Sciatic nerve (tissue), 2 donors: ENCODE data around the gene RGS11. TPM values are rescaled to one million over a fixed set of nuclear protein-coding genes. Genes with fewer than 3 reads are reported as not detected.
"Not testable (repeated sequence)": the region's sequence is repeated elsewhere in the genome, so short reads cannot be mapped to it uniquely, and the experiment has no call there.

Experiments used
- ATAC-seq: fragments of 200-7000 bp; cut with Tn5 transposase; one replicate; pipeline ENCODE4 v1.9.1; 2020; ENCODE audit warnings: mild to moderate bottlenecking, moderate library complexity
- DNase-seq: peaks from one replicate; pipeline ENCODE4 v3.0.0-alpha.2; 2020; ENCODE audit warnings: low spot score
- intact Hi-C: fragments of 100-400 bp; cut with DNase I; formaldehyde crosslinking; loops from one replicate; pipeline ENCODE4 v1.14.2; 2022
- total RNA-seq: library from RNA; stranded (reverse); fragmentation: NEBNext Ultra II Directional; extraction: Animal tissue kit (Norgen Biotek cat#: 25700); gene quantifications from one replicate; pipeline ENCODE4 v1.2.1, GENCODE V29; 2021
- donor health status: DM: no; HTN: no; CAD: no.
- donor health status: DM: no; HTN: no; CAD: no.

Gene RGS11
- total RNA-seq, 1 donor from 2014 or later = 48.9 TPM

DNA sequence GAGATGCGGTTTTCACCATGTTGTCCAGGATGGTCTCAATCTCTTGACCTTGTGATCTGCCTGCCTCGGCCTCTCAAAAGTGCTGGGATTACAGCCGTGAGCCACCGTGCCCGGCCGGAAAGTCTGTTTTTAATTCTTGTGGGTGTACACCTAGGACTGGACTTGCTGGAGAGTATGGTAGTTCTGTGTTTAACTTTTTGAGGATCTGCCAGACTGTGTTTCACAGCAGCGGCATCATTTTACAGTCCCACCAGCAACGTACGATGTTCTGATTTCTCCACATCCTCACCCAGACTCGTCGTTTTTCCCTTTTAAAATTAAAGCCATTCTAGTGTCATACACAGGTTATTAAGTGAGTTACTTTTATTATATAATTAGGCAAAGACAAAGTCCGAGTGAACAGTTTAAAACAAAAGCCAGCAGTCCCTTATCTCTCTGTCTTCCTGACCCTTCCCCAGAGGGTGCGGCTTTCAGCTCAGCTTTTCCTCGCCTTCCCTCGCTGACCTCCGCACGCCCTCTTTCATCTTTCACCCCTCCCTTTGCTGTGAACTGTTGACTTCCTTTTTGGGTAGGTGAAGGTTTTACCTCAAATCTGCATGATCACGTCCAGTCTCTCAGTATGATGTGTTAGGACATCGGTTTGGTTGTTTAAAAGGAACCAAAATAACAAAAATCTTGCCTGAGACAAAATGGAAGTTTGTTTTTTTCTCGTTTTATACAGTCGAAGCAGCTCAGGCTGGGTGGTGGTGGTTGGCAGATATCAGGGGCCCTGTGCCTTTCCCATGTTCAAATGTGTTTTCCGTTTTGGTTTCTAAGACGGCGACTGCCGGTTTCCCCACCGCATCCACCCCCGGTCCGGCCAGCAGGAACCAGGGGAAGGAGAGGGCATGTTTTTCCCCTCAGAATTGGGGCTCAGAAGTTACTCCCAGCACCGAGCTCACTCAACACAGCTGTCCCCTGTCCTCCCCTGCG is 23.1 kb downstream of the RGS11 start:
- no peak for DNase-seq
- intact Hi-C loops = no loop called here
- no peak for ATAC-seq

GRCh38 chr16:249431-249830 is 26.3 kb downstream of the RGS11 start:
- intact Hi-C loops = no loop called here
- DNase-seq (no peak), ATAC-seq (no peak)

DNA sequence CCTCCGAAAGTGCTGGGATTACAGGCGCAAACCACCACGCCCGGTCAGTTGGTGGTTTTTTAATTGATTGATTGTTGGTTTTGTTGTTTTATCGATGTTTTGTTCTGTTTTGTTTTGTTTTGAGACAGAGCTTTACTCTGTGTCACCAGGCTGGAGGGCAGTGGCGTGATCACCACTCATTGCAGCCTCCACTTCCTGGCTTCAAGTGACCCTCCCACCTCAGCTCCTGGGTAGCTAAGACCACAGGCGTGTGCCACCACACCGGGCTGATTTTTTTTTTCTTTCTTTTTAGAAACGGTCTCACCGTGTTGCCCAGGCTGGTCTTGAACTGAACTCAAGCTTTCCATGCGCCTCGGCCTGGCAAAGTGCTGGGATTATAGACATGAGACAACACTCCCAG is 28.7 kb downstream of the RGS11 start:
- intact Hi-C loops = no loop called here
- DNase-seq (no peak), ATAC-seq (no peak)

DNA sequence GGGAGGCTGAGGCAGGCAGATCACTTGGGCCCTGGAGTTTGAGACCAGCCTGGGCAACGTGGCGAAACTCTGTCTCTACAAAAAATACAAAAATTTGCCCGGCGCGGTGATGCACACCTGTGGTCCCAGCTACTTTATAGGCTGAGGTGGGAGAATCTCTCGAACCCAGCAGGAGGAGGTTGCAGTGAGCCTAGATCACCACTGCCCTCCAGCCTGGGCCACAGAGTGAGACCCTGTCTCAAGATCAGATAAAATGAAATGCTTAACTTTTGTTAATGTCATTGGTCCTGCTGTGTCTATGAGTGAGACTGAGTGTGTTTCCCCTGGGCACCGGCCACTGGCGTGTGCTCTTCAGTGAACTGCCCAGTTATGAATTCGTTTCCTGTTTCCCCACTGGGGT is 30.6 kb downstream of the RGS11 start:
- intact Hi-C loops = no loop called here
- no peak for DNase-seq
- ATAC-seq = no peak

GRCh38 chr16:243348-243747 is 32.4 kb downstream of the RGS11 start:
- intact Hi-C loops = no loop called here
- no peak for DNase-seq
- ATAC-seq = no peak

GRCh38 chr16:242281-242680 is 33.5 kb downstream of the RGS11 start:
- ATAC-seq = no peak
- intact Hi-C loops = no loop called here
- DNase-seq = no peak

GRCh38 chr16:240559-240958 is 35.2 kb downstream of the RGS11 start:
- no peak for DNase-seq
- no peak for ATAC-seq
- intact Hi-C loops = no loop called here

- intact Hi-C loops = no loop called here
- DNase-seq (no peak), ATAC-seq (peak; percentile 35)
Measured at GRCh38 chr16:239948-240277, 35.8 kb downstream of the RGS11 start.

DNA sequence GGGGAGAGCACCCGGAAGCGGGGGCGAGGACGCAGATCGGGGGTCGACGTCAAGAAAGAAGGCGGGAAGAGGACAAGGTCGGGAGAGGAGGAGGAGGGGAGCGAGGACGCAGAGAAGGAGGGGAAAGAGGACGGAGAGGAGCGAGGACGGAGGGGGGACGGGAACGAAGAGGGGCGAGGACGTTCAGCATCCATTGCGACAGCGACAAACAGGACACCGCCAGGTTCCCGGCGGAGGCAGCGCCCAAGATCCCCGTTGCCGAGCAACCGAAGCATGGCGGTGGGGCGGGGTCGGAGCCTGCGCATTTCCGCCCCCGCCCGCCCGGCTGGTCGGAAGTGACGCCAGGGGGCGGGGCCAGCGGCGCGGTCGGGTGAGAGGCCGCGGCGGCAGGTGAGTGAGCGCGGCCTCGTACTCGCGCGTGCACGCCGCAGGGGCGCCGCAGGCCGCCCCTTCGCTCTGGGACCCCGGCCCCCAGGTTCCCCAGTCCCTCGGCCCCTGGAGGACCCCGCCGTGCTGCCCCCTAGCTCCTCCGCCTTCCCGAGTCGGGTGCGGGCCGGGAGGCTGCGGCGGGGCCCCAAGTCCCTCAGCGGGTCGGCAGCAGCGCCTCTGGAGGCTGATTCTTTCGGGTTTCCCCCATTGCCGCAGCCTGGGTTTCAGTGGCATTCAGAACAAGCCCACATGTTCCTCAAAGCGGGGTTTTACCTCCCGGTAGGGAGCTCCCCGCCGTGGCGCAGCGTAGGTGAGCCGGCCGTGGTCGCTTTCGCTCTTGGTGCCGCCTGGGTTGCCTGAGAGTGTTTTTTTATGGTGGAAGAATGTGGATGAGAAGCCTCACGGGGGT is 41.1 kb downstream of the RGS11 start, which contains the start of gene FAM234A:
Gene FAM234A, plus strand, starts transcription at position 354 of the 838 bp plus-strand sequence. CDS start 19,593 bp downstream, outside the sequence.
- peak; percentile 96 for DNase-seq
- intact Hi-C loops = no loop called here
- ATAC-seq = peak; percentile 97

DNA sequence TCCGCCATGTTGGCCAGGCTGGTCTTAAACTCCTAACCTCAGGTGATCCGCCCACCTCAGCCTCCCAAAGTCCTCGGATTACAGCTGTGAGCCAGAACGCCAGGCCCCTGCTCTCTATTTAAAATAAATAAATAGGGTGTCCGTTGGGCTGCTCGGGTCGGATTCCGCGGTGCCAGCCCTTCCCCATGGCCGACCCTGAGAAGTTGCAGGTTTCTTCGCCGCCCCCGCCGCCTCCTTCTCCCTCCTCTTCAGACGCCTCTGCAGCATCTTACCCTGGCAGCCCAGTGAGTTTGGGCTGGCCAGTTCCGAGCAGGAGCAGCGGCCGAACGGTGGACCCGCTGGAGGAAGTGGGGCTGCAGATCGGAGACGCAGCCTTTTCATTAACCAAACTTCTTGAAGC is 44.8 kb downstream of the RGS11 start:
- intact Hi-C loops = no loop called here
- no peak for ATAC-seq
- no peak for DNase-seq

- intact Hi-C loops, DNase-seq, ATAC-seq: not testable (repeated sequence)
Measured at GRCh38 chr16:230351-230750, 45.4 kb downstream of the RGS11 start.

DNA sequence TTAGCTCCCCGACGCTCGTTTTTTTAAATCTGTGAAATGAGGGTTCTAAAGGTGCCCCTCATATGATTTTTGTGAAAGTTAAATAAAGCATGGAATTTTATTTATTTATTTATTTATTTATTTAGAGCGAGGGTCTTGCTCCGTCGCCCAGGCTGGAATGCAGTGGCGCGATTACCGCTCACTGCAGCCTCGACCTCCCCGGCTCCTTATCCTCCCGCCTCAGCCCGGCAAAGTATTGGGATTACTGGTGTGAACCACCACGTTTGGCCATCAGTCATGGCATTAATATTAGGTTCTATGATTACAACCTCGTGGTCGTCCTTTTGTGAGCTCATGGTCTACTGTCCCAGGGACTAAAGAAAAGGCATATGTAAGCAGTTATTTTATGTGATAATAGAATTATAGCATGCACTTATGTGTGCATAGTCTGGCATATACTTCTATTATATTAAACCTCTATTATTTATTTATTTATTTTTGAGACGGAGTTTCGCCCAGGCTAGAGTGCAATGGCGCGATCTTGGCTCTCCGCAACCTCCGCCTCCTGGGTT is 45.9 kb downstream of the RGS11 start:
- no peak for ATAC-seq
- intact Hi-C loops = no loop called here
- DNase-seq = no peak

- intact Hi-C loops = no loop called here
- peak; percentile 95 for ATAC-seq
- DNase-seq = peak; percentile 93
Measured at GRCh38 chr16:228852-229730, 46.7 kb downstream of the RGS11 start, which contains the start of gene LUC7L. Gene LUC7L (minus strand): TSS chr16:229449. CDS start chr16:229339, 110 bp downstream.

DNA sequence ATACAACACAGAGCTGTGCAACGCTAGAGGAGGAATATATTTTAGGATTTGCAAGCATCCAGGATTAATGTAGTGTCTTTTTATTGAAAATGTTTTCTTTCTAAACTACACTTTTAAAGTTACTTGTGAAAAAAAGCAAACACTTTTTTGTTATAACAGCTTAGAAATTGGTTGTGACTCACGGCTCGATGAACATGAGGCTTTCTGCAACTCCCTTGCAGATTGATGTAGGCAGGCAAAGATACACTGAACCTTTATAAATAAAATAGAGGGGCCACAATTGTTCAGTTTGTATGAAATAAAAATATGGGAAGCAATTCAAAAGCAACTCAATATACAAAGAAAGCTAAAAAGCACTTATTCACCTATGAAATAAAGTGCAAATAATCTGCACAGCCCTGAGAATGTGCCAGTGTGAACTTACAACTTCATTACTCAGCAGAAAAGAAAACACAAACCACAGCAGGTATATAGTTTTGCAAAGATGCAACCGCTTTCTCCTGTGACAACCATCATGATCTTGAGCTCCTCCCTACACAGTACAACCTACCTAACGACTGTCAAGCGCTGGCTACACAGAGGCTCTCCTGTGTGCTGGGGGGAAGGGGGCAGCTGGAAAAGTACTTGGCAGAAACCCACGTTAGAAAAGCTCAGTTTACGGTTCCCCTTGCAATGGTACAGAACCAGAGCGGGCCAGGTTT is 47.4 kb downstream of the RGS11 start:
- DNase-seq = no peak
- ATAC-seq = peak; percentile 6
- intact Hi-C loops = no loop called here

DNA sequence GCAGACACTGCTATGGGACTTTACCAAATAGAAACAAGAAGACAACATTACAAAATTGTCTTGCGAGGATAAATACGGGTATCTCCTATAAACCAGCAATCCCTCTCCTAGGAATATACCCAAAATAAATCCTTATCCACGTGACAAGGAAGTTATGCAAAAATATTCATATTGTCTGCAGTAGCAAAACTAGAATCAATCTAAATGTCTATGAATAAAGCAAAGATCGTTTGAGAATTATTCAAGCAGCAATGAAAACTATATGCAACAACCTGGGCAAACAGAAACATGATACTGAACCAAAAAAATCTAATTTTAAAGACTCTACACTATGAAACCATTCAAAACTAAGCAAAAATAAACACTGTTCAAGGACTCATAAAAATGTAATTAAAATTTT is 55.7 kb downstream of the RGS11 start:
- DNase-seq = no peak
- intact Hi-C loops = no loop called here
- ATAC-seq = no peak
